Fibroblast of the aortic adventitia (primary cell): ENCODE data around the gene OR10A4. TPM values are rescaled to one million over a fixed set of nuclear protein-coding genes. Genes with fewer than 3 reads are reported as not detected.
"Not testable (repeated sequence)": the region's sequence is repeated elsewhere in the genome, so short reads cannot be mapped to it uniquely, and the experiment has no call there.

Experiments used
- DNase-seq: peaks from one replicate; pipeline ENCODE4 v3.0.0-alpha.2; 2010; ENCODE audit warnings: low read depth
- H3K4me3 ChIP-seq: 2 replicates; pipeline ENCODE4 v1.5.1; 2011; ENCODE audit warnings: low read depth, mild to moderate bottlenecking, control low read depth, low read length, moderate library complexity
- CTCF ChIP-seq: IDR thresholded peaks from 2 replicates; pipeline ENCODE4 v1.5.1; 2011; ENCODE audit warnings: mild to moderate bottlenecking, low read length, control low read depth, inconsistent platforms; ENCODE audit not compliant: insufficient read depth
- total RNA-seq: library from RNA; depleted of rRNA; stranded (reverse); fragments of >200 nt; gene quantifications from 2 replicates; pipeline ENCODE4 v1.2.3, GENCODE V29; 2012; ENCODE audit warnings: low replicate concordance

OR10A4 gene
- total RNA-seq, 1 donor: not detected

GRCh38 chr11:6892400-6892799 lies 16.0 kb downstream of the OR10A4 start, which contains the start of gene OR2D2:
Gene OR2D2 (minus strand): TSS chr11:6892500. CDS start chr11:6892500, 0 bp downstream.
- no peak for TF ChIP-seq CTCF
- no peak for DNase-seq
- H3K4me3 ChIP-seq: no peak within 1 kb of the TSS

- TF ChIP-seq CTCF: no peak
- no peak overlapping the region for H3K4me3 ChIP-seq
- no peak for DNase-seq
These were observed 17.7 kb downstream of the OR10A4 start for GRCh38 chr11:6894097-6894496.

- no peak for TF ChIP-seq CTCF
- no peak for DNase-seq
- no peak overlapping the region for H3K4me3 ChIP-seq
These were observed 18.6 kb downstream of the OR10A4 start for GRCh38 chr11:6895010-6895409.

GRCh38 chr11:6898911-6899310 lies 22.5 kb downstream of the OR10A4 start:
- no peak for DNase-seq
- H3K4me3 ChIP-seq: no peak overlapping the region
- TF ChIP-seq CTCF: no peak

- TF ChIP-seq CTCF: no peak
- DNase-seq: no peak
- no peak overlapping the region for H3K4me3 ChIP-seq
These were observed 24.0 kb downstream of the OR10A4 start for GRCh38 chr11:6900327-6900999.

GRCh38 chr11:6904804-6905203 lies 28.4 kb downstream of the OR10A4 start:
- not testable (repeated sequence) for H3K4me3 ChIP-seq

GRCh38 chr11:6911378-6911777 lies 35.0 kb downstream of the OR10A4 start:
- no peak overlapping the region for H3K4me3 ChIP-seq
- no peak for TF ChIP-seq CTCF
- DNase-seq: no peak

More at GRCh38 chr11:6904804-6905203, 28.4 kb downstream of the OR10A4 start:
- not testable (repeated sequence) for DNase-seq
